Fibroblast of pulmonary artery (primary cell): ENCODE data around the gene LSAMP.

ENCODE experiments used
- DNase-seq: peaks from one replicate; pipeline ENCODE4 v3.0.0-alpha.2; 2010; ENCODE audit warnings: low read depth
- H3K4me3 ChIP-seq: replicated peaks from 2 replicates; pipeline ENCODE4 v1.5.1; 2011; ENCODE audit warnings: low read depth, mild to moderate bottlenecking, control low read depth, low read length, moderate library complexity
- TF ChIP-seq, protein P1 (sequence below): IDR thresholded peaks from 2 replicates; pipeline ENCODE4 v1.5.1; 2011; ENCODE audit warnings: mild to moderate bottlenecking, control low read depth, low read length, inconsistent platforms; ENCODE audit errors: missing control alignments

The LSAMP gene

DNA sequence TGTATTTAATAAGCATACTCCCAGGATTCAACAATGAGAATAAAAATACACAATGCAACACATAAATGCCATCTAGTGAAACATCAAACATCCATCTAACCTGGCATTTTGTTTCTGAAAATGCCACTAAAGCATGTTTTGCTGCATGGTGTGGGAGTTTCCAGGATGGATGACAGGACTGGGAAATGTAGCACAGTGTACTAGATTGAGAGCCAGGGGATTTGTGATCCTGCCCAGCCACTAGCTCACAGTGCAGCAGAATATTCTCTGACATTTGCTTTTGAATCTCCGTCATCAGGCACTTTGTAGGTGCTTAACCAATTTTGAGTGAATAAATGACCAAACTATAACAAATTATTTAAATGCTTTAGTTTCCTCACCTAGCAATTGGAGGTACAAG is 417.1 kb downstream of the LSAMP start:
- DNase-seq: no peak
- no peak overlapping the region for H3K4me3 ChIP-seq
- TF ChIP-seq, protein P1, sequence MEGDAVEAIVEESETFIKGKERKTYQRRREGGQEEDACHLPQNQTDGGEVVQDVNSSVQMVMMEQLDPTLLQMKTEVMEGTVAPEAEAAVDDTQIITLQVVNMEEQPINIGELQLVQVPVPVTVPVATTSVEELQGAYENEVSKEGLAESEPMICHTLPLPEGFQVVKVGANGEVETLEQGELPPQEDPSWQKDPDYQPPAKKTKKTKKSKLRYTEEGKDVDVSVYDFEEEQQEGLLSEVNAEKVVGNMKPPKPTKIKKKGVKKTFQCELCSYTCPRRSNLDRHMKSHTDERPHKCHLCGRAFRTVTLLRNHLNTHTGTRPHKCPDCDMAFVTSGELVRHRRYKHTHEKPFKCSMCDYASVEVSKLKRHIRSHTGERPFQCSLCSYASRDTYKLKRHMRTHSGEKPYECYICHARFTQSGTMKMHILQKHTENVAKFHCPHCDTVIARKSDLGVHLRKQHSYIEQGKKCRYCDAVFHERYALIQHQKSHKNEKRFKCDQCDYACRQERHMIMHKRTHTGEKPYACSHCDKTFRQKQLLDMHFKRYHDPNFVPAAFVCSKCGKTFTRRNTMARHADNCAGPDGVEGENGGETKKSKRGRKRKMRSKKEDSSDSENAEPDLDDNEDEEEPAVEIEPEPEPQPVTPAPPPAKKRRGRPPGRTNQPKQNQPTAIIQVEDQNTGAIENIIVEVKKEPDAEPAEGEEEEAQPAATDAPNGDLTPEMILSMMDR: no peak

DNA sequence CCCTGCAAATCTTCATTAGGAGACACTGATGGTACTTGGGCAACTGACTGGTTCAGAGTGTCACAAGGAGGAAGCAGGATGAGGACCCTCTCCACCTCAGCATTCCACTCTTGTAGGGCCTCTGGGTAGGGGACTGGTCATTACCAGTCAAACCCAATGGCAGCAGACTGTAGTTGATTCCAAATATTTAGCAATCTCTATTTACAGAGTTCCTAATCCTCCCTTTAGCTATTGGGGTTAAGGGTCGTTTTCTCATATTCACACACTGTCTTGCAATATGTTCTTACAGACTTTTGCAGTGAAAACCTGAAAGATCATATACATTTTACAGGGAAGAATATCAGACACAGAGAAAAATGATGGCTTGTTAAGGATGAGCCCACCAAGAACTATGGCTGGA is 424.3 kb downstream of the LSAMP start:
- no peak for DNase-seq
- TF ChIP-seq, protein P1: no peak
- H3K4me3 ChIP-seq: no peak overlapping the region

DNA sequence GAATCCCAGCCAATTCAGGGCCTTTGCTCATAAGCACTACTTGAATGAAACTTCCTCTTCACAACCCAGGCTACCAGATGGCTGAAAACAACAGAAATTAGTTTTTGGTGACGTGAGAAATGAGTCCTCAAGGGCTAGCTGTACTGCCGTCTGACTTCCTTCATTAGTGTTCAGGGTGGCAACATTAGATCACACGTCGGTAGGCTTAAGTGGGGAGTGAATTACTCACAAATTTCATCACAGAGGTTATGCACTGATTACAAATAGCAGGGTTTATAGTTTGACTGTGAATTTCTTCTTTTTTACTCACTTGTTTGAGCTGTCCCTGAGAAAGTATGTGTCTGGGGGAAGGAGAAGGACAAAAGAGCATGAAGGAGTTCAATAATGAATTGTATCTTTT is 424.8 kb downstream of the LSAMP start:
- TF ChIP-seq, protein P1: no peak
- no peak for DNase-seq
- H3K4me3 ChIP-seq: no peak overlapping the region

DNA sequence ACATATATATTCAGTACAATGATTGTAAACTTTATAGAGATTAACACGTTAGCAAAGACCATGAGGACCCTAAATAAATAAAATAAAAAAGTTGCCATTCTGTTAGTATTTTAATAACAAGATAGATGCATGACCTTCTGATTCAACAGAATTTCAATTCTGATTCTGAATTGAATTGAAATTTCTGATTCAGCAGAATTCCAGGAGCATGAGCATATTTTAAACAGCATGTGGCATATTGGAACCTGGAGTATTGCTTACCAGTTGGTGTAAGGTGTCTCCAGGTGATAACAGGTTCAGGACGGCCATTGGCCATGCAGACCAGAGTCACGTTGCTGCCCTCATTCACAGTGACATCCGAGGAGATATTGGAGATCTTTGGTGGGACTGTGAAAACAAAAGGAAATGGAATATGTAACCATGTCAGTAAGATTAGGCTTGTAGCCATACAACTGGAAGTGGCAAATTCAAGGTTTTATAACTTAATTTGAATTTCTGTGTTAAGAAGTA is 426.0 kb downstream of the LSAMP start:
- H3K4me3 ChIP-seq: no peak overlapping the region
- TF ChIP-seq, protein P1: no peak
- DNase-seq: no peak

DNA sequence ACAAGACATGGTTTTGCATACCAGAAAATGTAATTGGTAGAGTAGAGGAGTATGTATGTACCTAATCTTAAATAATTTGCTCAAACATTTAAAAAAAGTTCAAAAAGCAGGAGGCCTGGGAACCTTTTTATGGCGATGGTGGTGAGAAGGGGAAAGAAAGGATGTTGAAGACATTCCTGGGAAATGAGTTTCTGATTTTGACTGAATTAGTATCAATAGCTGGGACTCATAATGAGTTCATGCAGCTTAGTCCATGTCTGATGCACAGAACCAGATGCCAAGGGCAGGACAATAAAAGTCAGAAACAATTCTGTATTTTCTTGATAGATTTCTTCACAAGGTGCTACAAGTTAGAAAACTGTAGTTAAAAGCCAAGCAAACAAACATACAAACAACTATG is 426.6 kb downstream of the LSAMP start:
- no peak overlapping the region for H3K4me3 ChIP-seq
- no peak for DNase-seq
- TF ChIP-seq, protein P1: no peak

DNA sequence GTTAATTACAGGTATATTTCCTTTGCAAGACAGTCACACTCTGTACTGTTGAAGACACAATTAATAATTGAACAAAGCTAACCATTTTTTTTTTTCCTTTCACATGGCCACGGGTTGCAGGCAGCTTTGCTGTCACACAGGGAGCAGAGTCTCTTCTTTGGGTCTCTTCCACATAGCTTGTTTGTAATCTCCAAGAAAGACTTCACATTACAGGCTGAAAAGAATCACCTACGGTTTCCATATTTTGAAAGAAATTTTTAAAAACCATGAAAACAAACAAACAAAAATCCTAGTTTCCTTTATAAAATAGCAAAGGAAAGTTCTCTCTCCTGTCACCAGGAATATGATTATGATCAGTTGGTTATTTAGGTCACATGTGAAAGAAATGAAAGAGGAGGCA is 429.4 kb downstream of the LSAMP start:
- TF ChIP-seq, protein P1: no peak
- no peak overlapping the region for H3K4me3 ChIP-seq
- DNase-seq: no peak

DNA sequence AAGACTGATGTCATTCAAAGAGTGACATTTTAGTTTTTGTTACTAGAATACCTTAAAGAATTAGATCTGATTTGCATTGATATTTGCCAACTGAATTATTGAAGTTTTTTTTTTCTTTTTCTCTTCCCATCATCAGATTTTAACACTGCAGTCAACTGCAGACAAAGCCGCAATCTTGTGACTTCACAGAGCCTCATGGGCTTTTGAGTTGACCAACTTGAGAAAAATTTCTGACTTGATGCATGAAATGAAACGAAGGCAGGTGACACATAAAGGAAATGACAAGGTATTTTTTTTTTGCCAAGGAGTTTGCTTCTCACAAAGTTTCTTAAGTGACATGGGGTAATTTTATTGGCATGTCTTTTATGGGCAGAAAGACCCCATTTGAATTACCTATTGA is 438.3 kb downstream of the LSAMP start:
- TF ChIP-seq, protein P1: no peak
- no peak overlapping the region for H3K4me3 ChIP-seq
- no peak for DNase-seq
